ENCODE results near the gene HNRNPR.
A peak's percentile ranks its signal among the peaks of the same experiment; 100 is the strongest.
"Not testable (repeated sequence)": the region's sequence is repeated elsewhere in the genome, so short reads cannot be mapped to it uniquely, and the experiment has no call there.

HNRNPR gene

DNA sequence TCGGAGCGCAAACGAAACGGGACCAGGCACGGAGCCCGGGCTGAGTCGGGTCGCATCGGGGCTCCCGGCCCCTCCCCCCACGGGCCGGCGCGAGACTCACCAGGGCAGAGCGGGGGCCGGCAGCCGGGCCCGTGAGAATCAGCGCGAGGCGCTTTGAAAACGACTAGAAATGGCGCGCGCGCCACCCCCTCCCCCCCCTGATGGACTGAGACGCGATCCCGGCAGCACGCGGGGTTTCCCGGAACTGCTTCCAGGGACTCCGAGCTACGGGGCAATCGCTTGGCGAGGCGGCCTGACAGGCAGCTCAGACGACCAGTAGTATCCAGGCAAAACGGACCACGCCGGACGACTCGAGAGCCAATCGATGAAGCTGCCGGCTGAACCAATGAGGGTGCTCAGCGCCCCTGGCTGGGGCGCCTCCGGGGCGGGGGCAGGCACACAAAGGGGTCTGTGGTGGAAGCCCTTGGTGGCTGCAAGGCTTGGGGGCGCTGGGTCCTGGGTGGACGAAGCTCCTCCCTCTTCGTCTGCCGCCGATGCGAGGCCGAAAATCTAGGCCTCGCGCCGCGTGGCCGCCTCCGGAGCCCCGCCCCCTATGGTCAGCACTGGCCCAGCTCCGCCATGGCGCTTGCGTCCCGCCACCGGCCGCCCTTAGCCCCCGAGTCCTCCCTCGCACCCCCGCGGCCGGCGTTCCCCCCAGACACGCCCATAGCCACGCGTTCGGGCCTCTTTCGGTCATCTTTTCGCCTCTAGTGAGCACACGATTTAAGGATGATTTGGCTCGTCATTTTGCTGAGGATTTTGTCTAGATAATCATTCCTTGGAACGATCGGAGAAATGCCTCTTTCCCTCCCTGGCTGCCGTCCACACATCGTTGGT, at the start of gene HNRNPR:
TSS of gene HNRNPR (minus strand) at position 174 of the 876 bp plus-strand sequence. CDS start 3,276 bp downstream, outside the sequence.
- peak; percentile 100 for DNase-seq

DNA sequence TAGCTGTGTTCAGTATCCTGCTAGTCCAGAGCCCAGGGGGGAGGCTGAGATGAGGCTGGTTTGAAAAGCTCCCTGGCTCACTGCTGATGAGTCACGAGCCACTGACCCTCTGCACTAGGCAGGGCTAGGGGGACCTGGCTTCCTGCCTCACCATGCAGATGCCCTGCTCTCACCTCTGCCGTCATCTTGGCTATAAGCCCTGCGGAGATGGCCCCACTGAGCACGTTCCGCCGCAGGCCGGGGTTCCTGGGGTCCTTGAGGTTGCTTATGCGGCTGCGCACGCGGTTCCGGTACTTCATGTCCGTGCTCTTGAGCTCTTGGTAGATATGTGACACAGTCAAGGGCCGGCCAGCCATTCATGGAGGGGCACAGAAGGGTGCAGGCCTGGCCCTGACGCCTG, 49.6 kb upstream of the HNRNPR start:
- DNase-seq: no peak

DNA sequence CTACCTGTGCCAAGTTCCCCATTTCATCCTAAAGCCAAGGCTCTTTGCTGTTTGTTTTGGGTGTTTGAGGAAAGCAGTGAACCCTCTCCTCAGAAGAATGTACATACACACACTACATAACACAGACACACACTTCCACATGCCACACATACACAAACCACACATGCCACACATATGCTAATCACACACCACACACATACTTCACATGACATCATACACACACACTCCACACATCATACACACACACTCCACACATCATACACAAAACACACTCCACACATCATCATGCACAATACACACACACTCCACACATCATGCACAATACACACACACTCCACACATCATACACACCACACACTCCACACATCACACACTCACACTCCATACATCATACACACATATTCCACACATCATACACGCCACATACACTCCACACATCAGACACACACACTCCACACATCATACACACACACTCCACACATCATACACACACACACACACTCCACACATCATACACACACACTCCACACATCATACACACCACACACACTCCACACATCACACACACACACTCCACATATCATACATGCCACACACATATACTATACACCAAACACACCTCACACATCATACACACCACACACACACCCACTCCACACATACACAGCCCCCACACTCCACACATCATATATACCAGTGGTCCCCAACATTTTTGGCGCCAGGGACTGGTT, 48.2 kb upstream of the HNRNPR start:
- DNase-seq: no peak

DNA sequence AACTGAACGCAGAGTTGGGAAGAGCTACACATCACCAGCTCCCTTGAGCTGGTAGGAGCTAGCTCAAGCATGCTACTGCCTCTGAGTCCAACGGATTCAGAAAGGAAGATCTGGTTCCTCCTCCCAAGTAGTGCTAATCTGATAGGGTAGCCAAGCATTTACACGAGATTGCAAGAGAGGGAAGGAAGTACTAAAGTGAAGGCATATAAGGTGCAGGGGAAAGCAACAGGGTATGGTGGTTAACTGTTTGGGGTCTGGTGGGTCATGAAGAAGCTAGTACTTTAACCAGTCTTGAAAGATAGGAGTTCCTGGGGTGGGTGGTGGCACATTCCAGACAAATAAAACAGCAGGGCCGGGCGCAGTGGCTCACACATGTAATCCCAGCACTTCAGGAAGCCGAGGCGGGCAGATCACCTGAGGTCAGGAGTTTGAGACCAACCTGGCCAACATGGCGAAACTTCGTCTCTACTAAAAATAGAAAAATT, 45.8 kb upstream of the HNRNPR start:
- no peak for DNase-seq

DNA sequence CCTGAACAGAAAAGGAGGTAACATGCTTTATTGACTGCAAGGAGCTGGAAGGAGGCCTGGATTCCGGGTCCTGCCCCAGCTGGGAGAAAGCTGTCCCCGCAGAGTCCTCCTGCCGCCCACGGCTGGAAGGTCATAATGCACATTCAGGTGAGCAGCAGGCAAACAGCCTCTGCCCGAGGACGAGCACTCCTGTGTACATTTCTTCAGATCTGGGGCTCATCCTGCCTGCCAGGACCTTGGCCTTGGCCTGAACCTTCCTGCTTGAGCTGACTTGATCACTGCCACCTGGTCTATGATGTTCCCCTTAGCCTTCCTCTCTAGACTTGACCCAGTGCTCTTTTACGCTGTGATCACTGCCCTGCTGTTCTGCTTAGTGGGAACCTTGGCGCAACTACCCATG, 43.4 kb upstream of the HNRNPR start:
- DNase-seq: no peak

DNA sequence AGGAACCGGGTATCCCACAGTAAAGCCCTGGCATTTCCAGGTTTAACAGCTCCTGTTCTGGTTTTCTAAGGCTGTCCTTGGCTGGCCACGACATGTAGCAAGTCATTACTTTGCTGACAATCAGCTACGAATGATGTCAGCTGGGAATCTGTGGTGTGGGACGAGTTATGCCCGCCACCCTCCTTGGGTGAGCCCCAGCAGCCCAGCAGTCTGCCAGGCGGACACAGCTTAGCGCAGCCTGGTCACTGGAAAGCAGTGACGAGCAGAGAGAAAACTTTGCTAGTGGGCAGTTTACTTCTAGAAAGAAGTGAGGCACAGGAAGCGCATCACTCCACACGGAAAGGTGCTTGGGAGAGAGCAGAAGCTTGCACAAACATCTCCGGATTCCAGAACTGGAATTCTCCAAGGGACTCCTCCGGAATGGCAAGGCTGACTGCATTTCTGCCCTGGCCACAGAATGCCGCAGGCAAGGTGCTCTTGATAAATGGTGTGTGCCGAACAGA, 41.1 kb upstream of the HNRNPR start:
- no peak for DNase-seq

DNA sequence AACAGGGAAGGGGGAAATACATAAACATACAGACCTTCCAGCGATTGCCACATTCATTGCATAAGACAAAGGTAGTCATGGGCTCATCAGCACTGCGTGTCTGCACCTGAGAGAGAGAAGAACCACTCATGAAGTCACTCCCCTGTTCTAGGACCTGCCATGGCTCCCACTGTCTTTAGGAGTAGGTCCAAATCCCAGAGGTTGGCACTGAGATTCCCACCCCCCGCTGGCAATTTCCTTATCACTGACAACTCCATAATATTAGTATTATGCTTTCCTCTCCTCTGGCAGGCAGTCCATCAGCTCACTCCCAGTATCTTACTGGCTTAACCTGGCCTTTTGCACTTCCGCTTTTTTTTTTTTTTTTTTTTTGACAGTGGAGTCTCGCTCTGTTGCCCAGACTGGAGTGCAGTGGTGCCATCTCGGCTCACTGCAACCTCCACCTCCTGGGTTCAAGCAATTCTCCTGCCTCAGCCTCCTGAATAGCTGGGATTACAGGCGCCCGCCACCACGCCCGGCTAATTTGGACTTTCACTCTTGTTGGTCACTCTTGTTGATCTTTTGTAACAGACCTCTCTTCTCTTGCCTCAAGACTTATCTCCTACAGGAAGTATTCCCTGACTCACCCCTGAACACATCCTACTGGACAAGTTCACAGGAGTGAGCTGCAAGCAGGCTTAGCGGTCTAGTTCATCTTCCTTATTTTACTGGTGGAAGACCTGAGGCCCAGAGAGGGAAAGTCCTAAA, 40.4 kb upstream of the HNRNPR start:
- no peak for DNase-seq

DNA sequence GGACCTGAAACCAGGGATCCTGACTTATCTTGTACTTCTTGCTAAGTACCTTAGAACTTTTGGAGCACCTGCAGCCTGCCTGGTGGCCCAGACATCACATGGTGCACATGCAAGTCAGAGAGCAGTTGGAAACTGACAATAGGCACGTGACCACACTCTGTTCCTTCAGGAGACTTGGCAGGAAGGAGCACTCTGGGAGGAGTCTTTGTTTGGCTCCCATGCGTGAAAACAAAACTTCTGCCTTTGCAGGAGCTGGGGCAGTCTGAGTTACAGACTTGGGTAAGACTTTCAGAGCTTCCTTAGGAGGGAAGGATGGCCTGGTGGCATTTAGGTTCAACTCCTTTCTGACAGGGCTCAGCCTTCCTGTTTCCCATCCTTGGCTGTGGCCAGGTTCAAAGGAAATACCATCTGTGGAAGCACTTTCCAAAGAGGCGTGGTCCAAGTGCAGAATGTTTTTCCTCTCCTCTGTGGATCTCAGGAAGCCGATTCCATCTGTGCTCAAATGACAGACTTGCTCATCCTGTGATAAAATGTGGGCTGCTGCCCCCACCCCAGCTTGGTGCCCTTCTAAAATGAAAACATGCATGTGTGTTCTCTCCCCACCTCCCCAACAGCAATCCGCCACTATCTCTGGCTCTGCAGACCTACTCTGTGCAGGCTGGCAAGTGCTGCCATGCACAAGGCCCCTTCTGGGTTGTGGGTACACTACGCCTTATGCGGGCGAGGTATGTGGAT, 39.7 kb upstream of the HNRNPR start:
- DNase-seq: no peak

DNA sequence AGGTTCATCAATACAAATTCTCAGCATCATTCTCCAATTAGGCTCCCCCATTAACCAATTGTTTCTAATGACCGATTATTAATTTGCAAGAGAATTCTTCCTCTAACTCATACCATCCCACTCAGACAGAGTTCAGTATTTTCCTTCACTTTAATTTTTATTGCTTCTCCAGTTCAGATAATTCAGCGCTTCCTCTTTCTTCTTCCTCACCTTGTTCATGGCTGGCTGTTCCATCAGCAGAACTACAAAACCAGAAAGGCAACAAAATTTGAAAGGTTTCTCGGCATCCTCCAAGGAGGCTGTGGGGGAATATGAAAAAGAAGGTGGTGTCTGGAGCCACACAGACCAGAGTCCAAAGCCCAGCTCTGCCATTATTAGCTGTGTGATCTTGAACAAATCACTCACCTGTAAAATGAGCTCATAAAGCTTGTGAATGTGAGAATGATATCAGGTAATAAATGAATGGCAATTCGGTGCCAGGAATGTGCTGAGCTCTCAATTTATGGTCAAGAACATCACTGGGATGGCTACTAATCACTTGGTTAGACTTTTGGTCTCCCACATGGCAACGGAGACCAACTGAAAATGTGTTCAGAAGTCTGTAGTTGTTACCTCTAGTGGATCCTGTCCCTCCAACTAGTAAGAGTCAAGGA, 37.3 kb upstream of the HNRNPR start:
- DNase-seq: no peak

DNA sequence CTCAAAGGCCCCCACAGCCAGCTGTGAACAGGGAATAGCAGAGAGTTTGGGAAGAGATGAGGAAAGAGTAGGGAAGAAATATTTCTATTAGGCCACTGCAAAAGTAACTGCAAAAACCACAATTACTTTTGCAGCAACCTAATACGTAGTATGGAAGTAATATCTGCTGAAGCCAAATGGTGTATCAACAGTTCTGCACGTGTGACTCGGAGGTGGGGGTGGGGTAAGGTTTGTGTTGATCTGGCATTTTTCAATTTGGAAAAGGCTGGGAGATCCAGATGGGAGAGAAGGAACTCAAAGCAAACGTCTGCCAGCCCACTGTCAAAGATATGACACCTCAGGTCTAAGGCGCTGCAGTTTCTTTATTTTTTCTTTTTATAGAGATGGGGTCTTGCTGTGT, 36.6 kb upstream of the HNRNPR start:
- DNase-seq: no peak

DNA sequence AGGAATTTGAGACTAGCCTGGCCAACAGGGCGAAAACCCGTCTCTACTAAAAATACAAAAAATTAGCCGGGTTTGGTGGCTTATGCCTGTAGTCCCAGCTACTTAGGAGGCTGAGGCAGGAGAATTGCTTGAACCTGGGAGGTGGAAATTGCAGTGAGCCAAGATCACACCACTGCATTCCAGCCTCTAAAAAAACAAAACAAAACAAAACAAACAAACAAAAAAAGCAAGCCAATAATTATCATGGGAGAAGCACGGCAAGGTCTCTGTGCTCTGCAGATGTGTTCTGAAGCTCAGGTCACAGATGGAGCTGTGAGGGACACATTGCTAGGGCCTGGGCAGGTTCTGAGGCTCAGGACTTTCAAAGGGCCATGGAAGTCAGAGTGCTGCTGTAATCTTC, 36.2 kb upstream of the HNRNPR start:
- DNase-seq: not testable (repeated sequence)

DNA sequence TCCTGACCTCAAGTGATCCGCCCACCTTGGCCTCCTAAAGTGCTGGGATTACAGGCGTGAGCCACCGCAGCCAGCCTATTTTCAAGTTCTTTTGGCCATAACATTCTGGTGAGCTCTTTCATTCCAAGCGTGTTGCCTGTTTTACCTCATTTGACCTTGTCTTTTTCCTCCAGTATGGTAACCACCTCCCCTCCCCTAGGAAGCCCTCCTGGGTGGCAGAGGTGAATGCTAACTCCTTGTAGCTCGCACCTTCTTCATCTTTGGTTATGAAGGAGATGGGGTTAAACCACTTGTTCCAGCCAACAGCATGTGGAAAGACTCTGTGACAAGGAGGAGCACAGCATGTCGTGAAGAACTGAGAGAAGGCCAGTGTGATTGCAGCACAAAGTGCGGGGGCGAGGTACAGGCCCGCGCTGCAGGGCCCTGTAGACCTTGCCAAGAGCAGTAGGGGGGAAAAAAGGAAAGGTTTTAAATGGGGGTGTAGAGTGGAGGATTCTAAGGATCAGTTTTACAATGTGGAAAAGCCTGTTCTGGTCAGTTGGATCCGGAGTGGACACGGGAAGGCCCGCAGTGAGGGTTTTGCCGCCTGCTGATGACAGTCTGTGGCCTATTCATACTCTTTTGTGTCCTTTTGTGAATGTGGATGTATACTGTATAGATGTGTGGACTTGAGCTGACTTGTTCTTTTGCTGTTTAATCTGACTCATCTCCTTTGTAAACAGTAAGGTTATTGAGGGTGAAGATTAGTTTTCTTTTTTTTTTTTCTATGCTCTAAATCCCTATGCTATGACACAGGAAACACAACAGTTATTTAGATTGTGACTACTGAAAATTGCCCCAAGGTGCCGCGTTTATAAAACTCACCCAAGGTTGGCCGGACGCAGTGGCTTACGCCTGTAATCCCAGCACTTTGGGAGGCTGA, 33.1 kb upstream of the HNRNPR start:
- no peak for DNase-seq

DNA sequence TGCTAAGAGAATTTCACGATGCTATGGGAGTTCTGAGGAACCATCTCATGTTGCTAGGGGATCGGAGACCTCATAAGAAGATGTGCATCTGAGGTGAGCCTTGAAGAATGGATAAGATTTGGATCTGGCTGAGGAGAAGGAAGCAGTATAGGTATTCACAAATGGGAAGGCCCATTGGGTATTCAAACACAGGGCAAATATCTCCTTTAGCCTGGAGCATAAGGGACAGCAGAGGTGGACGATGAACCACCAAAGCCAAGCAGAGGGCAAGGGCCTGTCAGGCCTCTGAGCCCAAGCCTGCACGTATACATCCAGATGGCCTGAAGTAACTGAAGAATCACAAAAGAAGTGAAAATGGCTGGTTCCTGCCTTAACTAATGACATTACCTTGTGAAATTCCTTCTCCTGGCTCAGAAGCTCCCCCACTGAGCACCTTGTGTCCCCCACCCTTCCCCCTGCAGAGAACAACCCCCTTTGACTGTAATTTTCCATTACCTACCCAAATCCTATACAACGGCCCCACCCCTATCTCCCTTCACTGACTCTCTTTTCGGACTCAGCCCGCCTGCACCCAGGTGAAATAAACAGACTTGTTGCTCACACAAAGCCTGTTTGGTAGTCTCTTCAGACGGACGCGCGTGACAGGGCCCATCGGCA, 30.1 kb upstream of the HNRNPR start:
- DNase-seq: not testable (repeated sequence)

DNA sequence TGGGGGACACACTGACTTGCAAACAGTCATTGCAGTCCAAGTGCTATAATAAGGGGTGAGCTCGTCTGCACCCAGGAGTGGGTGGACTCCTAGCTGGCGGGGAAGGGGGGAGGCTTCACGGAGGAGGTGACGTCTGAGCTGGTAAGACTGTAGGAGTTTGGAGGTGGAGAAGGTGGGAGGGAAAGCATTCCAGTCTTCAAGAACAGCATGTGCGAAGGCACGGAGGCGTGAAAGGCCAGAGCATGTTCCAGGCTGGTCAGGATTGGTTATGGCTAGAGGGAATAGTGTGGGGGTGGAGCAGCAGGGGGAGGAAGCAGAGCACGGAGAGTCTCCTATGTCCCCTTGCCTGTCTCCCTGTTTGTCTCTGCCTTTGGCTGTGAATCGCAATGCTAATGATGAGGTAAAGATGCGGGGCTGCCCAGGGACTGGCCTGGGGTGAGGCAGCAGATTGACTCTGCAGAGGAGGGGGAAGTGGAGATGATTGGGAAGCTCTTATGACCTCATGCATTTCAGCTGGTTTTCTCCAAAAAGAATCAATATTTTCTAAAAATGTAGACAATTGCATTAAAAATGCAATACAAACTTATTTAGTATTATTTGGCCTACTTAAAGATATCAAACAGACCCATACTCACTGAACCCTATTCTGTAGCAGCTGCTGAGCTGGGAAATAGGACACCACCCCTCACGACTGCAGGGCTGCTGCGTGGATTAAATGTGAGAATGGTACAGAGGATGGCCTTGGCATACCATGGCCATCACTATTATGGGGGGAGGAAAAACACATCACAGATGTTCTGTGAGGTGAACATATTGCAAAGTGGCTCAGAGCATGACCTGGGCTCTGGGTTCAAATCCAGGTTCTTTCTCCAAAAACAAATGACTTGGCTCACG, 28.1 kb upstream of the HNRNPR start:
- DNase-seq: no peak

DNA sequence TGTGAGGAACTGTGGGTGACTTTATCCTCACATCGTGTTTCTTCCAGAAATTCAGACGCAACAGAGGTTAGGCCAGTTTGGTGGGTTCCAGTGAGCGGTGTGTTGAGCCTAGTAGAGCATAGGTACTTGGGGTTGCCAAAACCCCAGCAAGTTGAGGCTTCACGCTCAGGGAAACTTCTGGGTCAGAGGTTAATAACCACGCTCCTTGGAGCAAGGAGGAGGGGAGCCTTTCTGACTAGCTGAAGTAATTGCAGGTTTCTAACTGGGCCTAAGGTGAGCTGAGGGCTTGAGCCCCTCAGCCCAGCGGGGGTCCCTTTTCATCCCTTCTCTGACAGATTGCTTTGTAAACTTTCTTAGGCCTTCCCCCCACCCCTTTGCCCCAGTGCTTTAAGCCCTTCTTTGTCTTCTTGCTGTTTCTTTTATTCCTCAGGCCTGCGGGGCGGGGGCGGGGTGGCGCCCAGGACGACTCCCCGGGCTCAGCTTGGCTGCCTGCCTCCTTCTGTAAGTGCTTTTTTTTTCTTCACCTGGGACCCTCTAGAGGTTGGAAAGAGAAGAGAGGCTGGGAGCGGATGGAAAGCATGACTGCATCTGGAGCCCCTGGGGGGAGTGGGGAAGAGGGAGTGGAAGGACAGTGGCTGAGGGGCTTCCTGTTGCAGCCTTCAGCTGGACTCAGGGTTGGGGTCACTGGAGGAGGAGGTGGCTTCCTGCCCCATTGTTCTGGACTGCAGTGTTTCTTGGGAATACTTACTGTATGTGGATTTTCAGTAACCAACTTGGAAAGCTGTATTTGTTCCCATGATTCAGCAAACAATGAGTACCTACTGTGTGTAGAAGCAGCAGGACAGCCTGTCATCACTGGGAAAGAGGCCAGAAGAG, 26.9 kb upstream of the HNRNPR start:
- no peak for DNase-seq

DNA sequence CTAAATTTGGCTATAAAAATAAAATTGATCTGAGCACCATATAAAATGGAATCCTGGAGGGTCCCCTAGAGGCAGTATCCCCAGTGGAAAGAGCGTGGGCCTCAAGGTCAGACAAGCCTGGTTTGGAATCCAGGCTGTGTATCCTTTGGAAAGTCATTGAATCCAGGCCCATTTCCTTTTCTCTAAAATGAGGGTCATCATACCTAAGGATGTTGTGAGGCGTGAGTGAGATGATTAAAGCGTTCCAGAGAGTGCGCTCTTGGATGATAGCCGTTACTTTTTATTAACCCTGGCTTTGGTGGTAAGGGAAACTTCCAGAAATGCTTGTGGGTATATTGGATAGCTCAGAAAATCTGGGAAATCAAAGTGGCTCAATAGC, 26.2 kb upstream of the HNRNPR start:
- no peak for DNase-seq

DNA sequence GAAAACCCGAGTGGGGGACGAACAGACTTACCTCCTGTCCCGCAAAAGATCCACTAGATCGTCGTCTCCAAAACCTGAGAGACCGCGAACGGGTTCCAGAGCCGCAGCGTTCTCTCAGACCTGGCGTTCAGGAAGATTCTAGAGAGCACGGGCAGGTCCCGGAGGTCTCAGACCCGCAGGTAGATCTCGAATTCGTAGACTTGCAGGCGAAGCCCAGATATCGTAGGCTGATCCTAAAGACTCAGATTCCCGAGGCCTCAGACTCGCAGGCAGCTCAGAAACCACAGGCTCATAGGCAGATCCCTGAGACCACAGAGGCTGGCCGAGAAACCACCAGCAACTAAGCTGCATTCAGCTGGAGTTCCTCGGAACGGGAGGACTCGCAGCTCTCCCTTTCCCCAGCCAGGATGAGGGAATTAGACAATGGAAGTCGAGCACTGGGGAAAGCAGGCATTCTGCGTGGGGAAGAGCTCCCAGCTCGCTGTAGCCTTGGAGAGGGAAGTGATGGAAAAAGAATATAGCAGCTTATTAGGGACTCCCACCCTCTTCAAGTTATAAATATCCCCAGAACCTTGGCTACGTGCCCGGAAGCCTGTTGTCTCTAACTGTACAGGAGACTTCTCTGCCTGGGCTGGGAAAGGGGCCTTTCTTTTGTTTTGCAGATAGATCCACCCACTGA, 25.4 kb upstream of the HNRNPR start, which contains the start of gene ZNF436:
TSS of gene ZNF436 (minus strand) at position 502 of the 679 bp plus-strand sequence. CDS start 1,831 bp downstream, outside the sequence.
- peak; percentile 69 for DNase-seq

Measured in NCI-H446 treated with DMSO at 0.1 percent for 48 hours (cell line).